Middle frontal gyrus (tissue), 1 donor: ENCODE measurements around the gene TRIP10.
"Not testable (repeated sequence)": the region's sequence is repeated elsewhere in the genome, so short reads cannot be mapped to it uniquely, and the experiment has no call there.

Experiments used
- DNase-seq: peaks from one replicate; pipeline ENCODE4 v3.0.0-alpha.2; 2015; ENCODE audit warnings: low spot score; ENCODE audit errors: extremely low spot score

Gene TRIP10

DNA sequence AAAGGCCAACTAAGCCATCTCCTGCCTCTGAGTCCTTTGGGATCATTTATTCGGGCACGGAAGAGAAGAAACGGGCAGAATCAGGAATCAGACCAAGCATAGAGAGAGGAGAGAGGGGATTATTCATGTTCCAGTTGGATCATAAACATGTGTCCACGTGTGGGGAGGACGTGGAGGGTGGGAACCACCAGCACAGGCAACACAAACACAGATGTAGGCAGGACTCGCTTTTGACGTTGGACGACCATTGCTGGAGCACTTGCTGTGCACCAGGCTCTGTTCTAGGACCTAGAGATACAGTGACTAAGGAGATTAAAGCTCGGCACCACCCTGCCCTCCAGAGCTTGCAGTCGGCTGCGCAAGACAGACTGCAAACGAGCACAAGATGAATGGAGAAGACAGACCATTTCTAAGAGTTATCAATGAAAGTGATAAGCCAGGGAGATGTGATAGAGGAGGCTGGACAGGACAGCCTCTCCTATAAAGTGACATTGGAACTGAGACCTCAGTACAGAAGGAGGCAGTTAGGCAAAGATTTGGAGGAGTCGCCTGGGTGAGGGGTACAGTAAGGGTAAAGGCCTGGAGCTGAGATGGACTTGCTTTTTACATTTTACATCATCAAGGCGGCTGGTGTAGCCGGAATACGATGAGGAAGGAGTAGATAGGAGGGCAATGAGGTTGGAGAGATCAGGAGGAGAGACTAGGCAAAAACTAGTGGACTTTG, 27.0 kb downstream of the TRIP10 start:
- DNase-seq: no peak

DNA sequence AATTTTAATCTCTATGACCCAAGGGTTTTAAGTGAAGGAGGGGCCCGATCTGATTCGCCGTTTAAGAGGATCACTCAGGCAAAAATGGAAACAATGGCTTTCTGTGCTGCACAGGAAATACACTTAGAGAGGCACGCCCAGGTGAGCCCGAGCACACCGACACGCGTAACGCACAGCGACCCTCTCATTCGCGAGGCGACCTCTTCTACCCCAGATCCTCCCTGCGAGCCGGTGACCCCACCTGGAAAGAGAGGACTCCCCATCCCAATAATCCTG, 27.5 kb downstream of the TRIP10 start:
- no peak for DNase-seq

DNA sequence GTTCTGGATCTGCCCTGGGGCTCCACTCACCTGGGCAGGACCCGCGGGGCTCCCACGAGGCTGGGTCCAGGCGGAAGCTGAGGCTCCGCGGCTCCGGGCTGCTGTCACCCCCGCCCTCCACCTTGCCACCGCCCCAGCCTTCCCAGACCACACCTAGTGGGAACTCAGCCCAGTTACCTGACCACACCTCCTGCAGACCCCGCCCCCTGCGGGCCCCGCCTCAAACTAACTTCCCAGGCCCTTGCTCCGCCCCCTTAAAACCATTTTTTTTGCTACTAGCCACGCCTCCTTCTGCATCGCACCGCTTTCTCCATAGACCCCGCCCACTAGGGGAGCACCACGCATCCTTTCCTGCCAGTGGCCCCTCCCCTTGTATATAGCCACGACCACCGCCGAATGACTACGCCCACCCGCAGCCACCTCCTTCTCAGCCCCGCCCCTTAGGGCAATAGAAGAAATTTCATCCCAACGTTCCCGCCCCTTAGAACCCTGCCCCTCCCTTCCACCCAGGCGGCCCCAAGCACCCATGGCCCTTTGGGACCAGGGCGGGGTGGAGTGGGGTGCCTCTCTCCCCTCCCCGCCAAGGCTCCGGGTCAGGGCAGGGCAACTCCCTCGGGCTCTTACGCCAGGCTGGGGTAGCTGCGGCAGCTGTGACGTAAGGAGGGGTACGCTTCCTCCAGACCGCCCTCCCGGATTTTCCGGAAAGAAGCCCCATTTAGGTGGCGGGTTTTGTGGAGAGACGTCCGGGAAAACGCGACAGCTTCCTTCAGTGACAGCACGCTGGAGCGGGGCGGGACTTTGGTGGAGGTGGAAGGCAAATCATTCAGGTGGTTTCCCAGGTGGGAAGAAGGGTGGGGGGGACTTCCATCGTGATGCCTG, 28.1 kb downstream of the TRIP10 start, which contains the start of gene SH2D3A:
TSS of gene SH2D3A (minus strand) at position 79 of the 879 bp plus-strand sequence. CDS start 3,687 bp downstream, outside the sequence.
- no peak for DNase-seq

DNA sequence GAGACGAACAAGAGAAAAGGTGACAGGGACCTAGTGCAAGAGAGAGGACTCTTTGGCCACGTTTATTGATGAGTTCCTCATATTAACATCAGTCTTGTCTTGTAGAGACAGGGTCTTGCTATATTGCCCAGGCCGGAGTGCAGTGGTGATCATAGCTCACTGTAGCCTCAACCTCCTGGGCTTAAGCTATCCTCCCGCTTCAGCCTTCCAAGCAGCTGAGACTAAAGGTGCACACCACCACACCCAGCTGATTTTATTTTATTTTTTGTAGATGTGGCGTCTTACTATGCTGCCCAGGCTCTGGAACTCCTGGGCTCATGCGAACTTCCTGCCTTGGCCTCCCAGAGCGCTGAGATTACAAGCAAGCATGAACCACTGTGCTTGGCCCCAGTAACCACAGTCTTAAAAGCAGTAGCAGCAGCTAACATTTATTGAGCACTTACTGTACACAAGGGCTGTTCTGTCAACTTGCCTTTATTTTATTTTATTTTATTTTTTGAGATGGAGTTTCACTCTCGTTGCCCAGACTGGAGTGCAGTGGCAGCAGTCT, 28.8 kb downstream of the TRIP10 start:
- DNase-seq: no peak

DNA sequence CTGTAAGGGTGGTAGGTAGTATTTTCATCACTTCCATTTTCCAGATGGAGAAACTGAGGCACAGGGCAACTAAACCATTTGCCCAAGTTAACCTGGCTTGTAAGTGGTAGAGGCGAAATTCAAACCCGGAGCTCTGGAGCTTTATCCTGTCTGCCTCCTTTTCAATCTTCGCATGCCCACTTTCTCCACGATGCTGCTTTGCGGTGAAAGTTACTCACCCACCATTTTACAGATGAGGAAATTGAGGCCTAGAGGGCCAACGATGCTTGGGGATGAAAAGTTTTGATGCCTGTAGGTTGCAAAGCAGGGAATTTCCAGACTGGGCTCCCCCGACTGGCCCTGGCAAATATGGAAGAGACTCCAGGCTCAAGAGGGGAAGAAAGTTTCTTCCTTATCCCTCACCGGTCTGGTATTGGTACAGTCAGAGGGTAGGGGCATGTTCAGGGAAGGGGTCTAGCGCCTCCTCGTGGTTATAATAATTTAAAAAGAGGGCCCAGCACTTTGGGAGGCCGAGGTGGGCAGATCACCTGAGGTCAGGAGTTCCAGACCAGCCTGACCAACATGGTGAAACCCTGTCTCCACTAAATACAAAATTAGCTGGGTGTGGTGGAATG, 29.6 kb downstream of the TRIP10 start:
- DNase-seq: no peak

DNA sequence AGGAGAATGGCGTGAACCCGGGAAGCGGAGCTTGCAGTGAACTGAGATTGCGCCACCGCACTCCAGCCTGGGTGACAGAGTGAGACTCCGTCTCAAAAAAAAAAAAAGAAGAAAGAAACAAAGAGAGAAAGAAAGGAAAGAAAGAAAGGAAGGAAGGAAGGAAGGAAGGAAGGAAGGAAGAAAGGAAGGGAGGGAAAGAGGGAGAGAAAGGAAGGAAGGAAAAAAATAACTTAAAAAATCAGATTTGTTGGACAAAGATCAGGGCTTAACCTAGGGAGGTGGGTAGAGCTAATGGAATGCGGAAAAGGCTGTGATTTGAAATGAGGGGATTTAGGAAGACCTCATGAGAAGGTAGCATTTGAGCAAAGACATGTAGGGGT, 32.2 kb downstream of the TRIP10 start:
- DNase-seq: not testable (repeated sequence)

DNA sequence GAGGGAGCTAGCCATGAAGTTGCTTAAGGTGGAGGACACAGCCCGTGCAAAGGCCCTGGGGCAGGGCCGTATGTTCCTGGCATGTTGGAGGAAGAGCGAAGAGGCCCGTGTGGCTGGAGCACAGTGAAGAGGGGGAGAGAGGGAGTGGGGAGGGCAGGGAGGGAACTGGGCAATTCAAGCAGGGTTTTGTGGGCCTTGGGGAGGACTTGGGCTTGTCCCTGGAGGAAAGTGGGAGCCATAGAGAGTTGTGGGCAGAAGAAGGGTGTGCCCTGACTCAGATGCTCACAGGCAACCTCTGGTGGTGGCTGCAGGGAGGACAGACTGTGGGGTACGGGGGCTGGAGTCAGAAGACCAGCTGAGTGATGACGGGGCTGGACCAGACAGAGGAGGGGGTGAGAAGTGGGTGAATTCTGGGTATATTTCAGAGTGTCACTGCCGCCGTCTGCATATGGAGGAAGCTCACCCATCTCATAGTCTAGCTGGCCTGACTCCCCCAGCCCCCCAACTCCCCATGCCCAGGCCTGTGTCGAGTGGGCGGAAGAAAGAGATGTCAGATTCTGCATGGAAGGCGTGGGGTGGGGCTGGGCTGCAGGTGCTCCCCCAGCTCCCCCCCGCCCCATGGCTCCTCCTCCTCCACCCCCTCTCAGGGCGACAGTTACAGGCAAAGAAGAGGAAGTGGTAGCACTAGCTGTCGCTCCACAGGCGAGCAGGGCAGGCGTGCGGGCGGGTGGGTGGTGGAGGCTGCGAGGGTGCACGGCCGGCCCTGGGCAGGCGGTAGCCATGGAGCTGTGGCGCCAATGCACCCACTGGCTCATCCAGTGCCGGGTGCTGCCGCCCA, 32.8 kb downstream of the TRIP10 start, which contains the start of gene VAV1:
TSS of gene VAV1 (plus strand) at position 681 of the 838 bp plus-strand sequence. CDS start at position 781, 100 bp downstream.
- DNase-seq: no peak

DNA sequence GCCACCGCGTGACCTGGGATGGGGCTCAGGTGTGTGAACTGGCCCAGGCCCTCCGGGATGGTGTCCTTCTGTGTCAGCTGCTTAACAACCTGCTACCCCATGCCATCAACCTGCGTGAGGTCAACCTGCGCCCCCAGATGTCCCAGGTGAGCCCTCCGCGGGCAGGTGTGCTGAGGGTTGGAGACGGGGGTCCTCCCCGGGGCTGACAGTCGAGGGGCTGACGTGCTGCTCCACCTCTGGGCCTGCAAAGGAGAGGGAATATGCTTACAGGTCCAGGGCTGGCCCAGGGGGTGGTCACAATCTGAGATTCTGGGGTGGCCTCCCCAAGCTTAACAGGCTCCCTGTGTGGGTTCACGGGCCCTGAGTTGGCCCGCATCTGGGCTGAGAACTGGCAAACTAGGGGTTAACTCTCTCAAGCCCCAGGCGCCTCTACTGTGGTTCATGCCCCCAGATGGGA, 33.4 kb downstream of the TRIP10 start:
- DNase-seq: no peak

DNA sequence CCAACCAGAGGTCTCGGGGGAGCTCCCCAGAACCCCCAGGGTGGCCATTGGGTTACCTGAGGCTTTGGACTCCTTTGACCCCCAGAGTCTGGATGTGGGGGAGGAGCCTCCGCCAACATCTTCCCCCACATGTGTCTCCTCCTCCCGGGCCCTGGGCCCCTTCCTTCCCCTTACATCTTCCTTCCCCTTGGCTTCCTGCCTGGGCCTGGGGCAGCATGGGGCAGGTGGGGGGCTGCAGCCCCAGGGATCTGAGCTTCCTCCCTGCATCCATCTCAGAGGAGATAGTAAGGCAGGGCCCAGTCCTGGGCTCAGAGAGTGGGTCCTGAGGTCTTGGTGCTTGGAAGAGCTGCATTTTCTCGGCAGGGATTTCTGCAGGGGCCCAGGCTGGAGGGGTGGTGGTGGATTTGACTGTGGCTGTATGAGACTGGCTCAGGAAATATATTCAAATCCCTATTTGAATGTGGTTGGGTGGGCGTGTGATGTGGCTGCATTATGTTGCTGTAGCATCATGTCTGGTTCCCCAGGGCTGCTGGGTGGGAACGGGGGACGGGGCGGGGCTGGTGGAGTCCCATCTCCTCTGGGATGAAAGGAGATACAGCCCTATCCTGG, 33.9 kb downstream of the TRIP10 start:
- no peak for DNase-seq

DNA sequence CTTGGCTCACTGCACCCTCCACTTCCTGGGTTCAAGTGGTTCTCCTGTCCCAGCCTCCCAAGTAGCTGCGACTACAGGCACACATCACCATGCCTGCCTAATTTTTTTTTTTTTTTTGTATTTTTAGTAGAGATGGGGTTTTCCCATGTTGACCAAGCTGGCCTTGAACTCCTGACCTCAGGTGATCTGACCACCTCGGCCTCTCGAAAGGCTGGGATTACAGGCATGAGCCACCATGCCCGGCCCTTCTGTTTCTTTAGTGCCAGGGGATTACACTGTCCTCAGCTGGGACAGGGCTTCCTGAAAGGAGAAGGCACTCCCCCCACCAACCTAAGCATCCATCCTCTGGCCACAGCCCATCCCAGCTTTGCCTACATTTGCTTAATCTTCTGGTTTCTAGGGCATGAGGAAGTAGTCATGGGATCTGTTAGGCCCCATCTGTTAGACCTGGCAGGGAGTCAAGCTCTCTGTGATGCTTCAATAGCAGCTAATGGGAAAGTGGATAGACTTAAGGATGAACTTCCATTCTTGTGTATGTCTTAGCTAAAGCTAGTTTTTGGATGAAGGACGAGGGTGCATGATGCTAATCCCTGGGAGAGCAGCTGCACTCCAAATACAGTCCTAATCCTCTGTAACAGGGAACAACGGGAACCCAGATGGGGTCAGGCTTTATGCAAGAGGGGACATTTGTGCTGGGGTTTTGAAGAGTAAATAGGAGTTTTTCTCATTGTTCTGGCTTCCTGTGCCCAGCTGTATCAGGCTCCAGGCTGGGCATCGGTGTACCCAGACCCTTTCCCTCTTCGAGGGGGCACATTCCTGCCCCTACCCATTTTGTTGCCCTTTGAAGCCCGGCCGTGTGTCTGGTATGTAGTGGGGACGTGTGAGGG, 35.6 kb downstream of the TRIP10 start:
- DNase-seq: no peak

DNA sequence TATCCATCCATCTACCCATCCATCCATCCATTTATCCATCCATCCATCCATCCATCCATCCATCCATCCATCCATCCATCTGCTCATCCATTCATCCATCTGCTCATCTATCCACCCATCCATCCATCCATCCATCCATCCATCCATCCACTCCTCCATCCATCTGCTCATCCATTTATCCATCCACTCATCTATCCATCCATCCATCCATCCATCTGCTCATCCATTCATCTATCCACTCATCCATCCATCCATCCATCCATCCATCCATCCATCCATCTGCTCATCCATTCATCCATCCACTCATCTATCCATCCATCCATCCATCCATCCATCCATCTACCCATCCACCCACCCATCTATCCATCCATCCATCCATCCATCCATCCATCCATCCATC, 36.6 kb downstream of the TRIP10 start:
- not testable (repeated sequence) for DNase-seq

DNA sequence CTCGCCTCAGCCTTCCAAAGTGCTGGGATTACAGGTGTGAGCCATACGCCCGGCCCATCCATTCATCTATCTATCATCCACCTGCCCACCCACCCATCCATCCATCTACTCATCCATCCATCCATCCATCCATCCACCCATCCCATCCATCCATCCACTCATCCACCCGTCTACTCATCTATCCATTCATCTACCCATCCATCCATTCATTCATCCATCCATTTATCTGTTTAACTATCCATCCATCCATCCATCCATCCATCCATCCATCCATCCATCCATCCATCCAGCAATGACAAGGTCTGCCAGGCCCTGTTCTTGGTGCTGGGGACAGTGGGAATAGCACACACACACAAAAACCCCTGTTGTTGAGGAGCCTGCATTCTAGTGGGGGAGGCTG, 37.5 kb downstream of the TRIP10 start:
- no peak for DNase-seq

DNA sequence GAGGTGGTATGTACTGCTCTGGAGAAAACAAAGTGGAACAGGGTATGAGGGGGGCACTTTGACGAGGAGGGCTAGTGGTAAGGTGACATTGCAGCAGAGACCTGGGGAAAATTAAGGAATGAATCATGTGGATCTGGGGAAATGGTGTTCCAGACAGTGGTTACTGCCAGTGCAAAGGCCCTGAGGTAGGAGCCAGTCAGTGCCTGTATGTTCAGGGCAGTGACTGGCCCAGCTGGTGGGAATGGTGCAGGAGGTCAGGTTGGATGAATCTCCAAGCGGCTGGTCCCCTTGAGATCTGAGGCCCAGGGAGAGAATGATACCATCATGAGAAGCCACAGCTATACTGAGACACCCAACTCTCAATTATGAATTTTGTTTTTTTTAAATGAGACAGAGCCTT, 38.0 kb downstream of the TRIP10 start:
- no peak for DNase-seq

DNA sequence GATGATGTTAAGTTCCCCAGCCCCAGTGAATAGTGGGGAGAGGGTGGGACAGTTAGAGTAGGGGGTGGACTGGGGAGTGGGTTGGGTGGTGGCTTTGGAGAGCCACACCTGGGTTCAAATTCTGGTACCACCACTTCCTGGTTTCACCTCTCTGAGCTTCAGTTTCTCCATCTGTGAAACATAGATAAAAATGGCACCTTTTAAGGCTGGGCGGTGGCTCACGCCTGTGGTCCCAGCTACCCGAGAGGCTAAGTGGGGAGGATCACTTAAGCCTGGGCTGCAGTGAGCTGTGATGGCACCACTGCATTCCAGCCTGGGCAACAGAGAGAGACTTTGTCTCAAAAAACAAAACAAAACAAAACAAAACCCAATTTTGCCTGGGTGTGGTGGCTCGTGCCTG, 38.9 kb downstream of the TRIP10 start:
- DNase-seq: no peak

DNA sequence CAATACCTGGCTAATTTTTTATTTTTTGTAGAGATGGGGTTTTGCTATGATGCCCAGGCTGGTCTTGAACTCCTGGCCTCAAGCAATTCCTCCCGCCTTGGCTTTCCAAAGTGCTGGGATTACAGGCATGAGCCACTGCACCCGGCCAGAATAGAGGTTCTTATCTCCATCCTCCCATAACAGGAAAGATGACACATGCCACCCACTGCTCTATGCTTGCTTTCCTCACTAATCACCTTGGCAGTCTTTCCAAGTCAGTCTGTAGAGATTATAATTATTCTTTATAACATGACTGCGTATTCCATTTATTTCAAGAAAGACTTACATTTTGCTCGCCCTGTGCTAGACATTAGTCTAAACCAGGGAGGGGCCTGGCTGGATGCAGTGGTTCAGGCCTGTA, 39.7 kb downstream of the TRIP10 start:
- no peak for DNase-seq

DNA sequence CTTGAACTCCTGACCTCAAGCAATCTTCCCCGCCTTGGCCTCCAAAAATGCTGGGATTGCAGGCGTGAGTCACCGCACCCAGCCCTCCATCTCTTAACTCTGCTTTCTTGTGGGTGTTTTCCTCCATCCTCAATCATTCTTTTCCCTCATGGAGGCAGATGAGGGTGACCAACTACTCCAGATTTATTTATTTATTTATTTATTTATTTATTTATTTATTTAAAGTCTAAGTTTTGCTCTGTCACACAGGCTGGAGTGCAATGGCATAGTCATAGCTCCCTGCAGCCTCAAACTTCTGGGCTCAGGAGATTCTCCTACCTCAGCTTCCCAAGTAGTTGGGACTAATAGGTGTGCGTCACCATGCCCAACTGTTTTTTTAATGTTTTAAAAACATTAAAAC, 47.9 kb downstream of the TRIP10 start:
- no peak for DNase-seq

DNA sequence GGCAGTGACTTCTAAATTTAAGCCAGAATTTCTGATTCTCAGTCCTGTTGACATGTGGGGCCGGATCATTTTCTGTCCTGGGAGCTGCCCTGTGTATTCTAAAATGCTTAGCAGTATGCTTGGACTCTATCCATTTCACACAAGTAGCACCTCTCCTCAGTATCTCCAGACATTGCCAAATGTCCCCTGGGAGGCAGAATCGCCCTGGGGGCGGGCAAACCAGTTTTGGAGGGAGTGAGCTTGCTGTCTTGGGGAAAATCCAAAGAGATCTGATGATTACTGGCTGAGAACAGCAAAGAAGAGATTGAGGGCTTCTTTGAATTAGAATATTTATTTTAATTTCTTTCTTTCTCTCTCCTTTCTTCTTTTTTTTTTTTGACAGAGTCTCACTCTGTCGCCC, 49.4 kb downstream of the TRIP10 start:
- no peak for DNase-seq

DNA sequence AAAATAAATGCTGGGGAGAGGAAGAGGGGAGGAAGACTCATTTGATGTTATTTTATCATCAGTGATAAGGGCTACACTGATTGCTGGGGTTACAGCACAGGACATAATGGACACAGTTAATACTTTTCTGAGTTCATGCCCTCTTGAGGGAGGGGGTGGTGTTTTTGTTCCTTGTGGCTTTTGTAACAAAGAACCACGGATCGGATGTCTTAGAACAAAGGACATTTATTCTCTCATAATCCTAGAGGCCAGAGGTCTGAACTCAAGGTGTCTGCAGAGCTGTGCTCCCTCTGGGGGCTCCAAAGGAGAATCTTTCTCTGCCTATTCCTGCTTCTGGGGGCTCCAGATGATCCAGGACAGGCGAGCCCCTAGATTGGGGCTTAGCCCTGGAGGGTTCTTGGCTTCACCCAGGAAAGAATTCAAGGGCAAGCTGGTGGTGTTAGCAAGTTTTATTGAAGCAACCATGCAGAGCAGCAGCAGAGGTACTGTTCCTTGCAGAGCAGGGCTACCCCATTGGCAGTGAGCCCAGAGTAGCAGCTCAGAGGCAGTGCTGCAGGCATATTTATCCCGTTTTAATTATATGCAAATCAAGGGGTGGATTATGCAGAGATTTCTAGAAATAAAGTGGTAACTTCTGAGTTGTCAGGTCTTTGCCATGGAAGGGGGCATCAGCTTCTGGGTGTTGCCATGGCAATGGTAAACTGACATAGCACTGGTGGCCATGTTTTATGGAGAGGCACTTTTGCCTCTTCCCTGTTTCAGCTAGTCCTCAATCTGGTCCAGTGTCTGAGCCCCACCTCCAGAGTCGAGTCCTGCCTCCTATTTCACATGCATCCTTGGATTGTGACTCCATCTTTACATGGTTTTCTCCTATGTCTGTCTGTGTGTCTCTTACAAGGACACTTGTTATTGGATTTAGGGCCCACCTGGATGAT, 51.0 kb downstream of the TRIP10 start:
- DNase-seq: no peak
